Brain microvascular endothelial cell (primary cell): ENCODE data around the gene IFITM10.

ENCODE experiments used
- DNase-seq: peaks from one replicate; pipeline ENCODE4 v3.0.0-alpha.2; 2020
- H3K27ac ChIP-seq: fragments of 250-450 bp; sonication (Bioruptor Pico); 2 replicates; pipeline ENCODE4 v1.5.1; 2020; ENCODE audit warnings: mild to moderate bottlenecking, moderate library complexity
- H3K27me3 ChIP-seq: fragments of 250-450 bp; sonication (Bioruptor Pico); replicated peaks from 2 replicates; pipeline ENCODE4 v1.5.1; 2020; ENCODE audit warnings: mild to moderate bottlenecking
- H3K36me3 ChIP-seq: fragments of 250-450 bp; sonication (Bioruptor Pico); replicated peaks from 2 replicates; pipeline ENCODE4 v1.5.1; 2020; ENCODE audit warnings: mild to moderate bottlenecking
- H3K4me3 ChIP-seq: 2 replicates; pipeline ENCODE4 v1.5.1; 2011; ENCODE audit warnings: low read depth, mild to moderate bottlenecking, control low read depth, low read length, moderate library complexity
- in situ Hi-C: cut with HindIII; loops from 2 replicates; pipeline ENCODE4 v1.10.0; 2017; ENCODE audit warnings: low sequenced_read_pairs, low pct_ligation_motif_present
- TF ChIP-seq, protein P1 (sequence below): IDR thresholded peaks from 2 replicates; pipeline ENCODE4 v1.5.1; 2011; ENCODE audit warnings: low read depth, mild to moderate bottlenecking, moderate library complexity, low read length, control low read depth, inconsistent platforms; ENCODE audit errors: missing control alignments

IFITM10 gene

GRCh38 chr11:1754376-1755150, 4.2 kb upstream of the IFITM10 start:
- H3K27ac ChIP-seq: no peak overlapping the region

GRCh38 chr11:1753929-1754305, 3.5 kb upstream of the IFITM10 start:
- TF ChIP-seq, protein P1, sequence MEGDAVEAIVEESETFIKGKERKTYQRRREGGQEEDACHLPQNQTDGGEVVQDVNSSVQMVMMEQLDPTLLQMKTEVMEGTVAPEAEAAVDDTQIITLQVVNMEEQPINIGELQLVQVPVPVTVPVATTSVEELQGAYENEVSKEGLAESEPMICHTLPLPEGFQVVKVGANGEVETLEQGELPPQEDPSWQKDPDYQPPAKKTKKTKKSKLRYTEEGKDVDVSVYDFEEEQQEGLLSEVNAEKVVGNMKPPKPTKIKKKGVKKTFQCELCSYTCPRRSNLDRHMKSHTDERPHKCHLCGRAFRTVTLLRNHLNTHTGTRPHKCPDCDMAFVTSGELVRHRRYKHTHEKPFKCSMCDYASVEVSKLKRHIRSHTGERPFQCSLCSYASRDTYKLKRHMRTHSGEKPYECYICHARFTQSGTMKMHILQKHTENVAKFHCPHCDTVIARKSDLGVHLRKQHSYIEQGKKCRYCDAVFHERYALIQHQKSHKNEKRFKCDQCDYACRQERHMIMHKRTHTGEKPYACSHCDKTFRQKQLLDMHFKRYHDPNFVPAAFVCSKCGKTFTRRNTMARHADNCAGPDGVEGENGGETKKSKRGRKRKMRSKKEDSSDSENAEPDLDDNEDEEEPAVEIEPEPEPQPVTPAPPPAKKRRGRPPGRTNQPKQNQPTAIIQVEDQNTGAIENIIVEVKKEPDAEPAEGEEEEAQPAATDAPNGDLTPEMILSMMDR: no peak
- Histone ChIP-seq H3K27me3 (no peaks in the 10 kb centered on the region), H3K4me3 (no peak overlapping the region), H3K27ac (no peak overlapping the region), H3K36me3 (peaks cover 30% of the 10 kb centered on the region)
- in situ Hi-C loops: no loop called here
- no peak for DNase-seq

More at GRCh38 chr11:1754376-1755150, 4.2 kb upstream of the IFITM10 start:
- no peaks in the 10 kb centered on the region for H3K27me3 ChIP-seq
- H3K4me3 ChIP-seq: no peak overlapping the region
- TF ChIP-seq, protein P1: no peak
- in situ Hi-C loops: no loop called here
- peaks cover 30% of the 10 kb centered on the region for H3K36me3 ChIP-seq
- no peak for DNase-seq

GRCh38 chr11:1753229-1753928, 3.0 kb upstream of the IFITM10 start:
- no peak for DNase-seq
- TF ChIP-seq, protein P1: no peak
- in situ Hi-C loops: no loop called here
- no peaks in the 10 kb centered on the region for H3K27me3 ChIP-seq
- H3K27ac ChIP-seq: no peak overlapping the region
- peaks cover 30% of the 10 kb centered on the region for H3K36me3 ChIP-seq
- H3K4me3 ChIP-seq: no peak overlapping the region

GRCh38 chr11:1752907-1753228, 2.5 kb upstream of the IFITM10 start:
- no peak for DNase-seq
- no peaks in the 10 kb centered on the region for H3K27me3 ChIP-seq
- in situ Hi-C loops: no loop called here
- H3K36me3 ChIP-seq: peaks cover 30% of the 10 kb centered on the region
- H3K4me3 ChIP-seq: no peak overlapping the region
- TF ChIP-seq, protein P1: no peak
- no peak overlapping the region for H3K27ac ChIP-seq

GRCh38 chr11:1751999-1752906, 1.9 kb upstream of the IFITM10 start:
- TF ChIP-seq, protein P1: no peak
- Histone ChIP-seq H3K27me3 (no peaks in the 10 kb centered on the region), H3K36me3 (peaks cover 27% of the 10 kb centered on the region), H3K4me3 (no peak overlapping the region), H3K27ac (no peak overlapping the region)
- no peak for DNase-seq
- in situ Hi-C loops: no loop called here
